ENCODE measurements around the gene DISP3. TPM values are rescaled to one million over a fixed set of nuclear protein-coding genes. Genes with fewer than 3 reads are reported as not detected.

DISP3 gene
- total and polyA plus RNA-seq, 9 of the 15 experiments (the other 6 are each of a cell fraction or from before 2014, with no cell fraction given): 0.03 to 0.19 (median 0.15) TPM; not detected in 5

- Histone ChIP-seq H2AFZ (ENCODE audit: low read depth, low read length) (no peak overlapping the region), H3K9ac (ENCODE audit: insufficient read depth in 1 of 2, low read depth in 2 of 2, low read length in 2 of 2) (no peak overlapping the region), H3K36me3 (ENCODE audit: control insufficient read depth, insufficient read depth, low read length) (no peaks in the 10 kb centered on the region), H3K27me3 (ENCODE audit: control insufficient read depth in 2 of 2, insufficient read depth in 2 of 2, low read length in 2 of 2) (peaks cover 28 to 67% of the 10 kb centered on the region in 2 experiments), H3K9me1 (ENCODE audit: control insufficient read depth, insufficient read depth, low read length) (no peaks in the 10 kb centered on the region), H3K27ac (ENCODE audit: extremely low read depth, low read depth, low read length) (no peak overlapping the region), H4K20me1 (replicated peaks; ENCODE audit: control insufficient read depth, insufficient read depth, low read length) (0 out of 2 replicates have a peak, but pooled peaks cover 10% of the 10 kb centered on the region), H3K4me1 (replicated peaks in 1 of 2; ENCODE audit: control insufficient read depth in 2 of 2, insufficient read depth in 2 of 2, low read length in 2 of 2) (no peaks in the 10 kb centered on the region), H3K9me3 (replicated peaks; ENCODE audit: control insufficient read depth, insufficient read depth, low read depth, low read length) (no peaks in the 10 kb centered on the region), H3K4me2 (ENCODE audit: insufficient read depth, low read length) (no peak overlapping the region), H3K79me2 (ENCODE audit: control insufficient read depth, insufficient read depth, low read length) (no peaks in the 10 kb centered on the region), H3K4me3 (no peak overlapping the region)
- FAIRE-seq: no peak
- no peak for TF ChIP-seq ZNF511 (CRISPR knock-in tag; IDR thresholded peaks at IDR 0.05)
- no peak for TF ChIP-seq UBTF (IDR thresholded peaks at IDR 0.05; ENCODE audit: borderline replicate concordance in 1 of 2, low read depth in 2 of 2, low read length in 2 of 2)
- TF ChIP-seq ZNF740 (CRISPR knock-in tag; IDR thresholded peaks at IDR 0.05): no peak
- TF ChIP-seq ZNF740 (tag; IDR thresholded peaks at IDR 0.05): no peak
- TF ChIP-seq IFI16 (CRISPR knock-in tag; IDR thresholded peaks at IDR 0.05): no peak
- 0% methylated on average over 6 of the region's 6 CpGs for WGBS (ENCODE audit: insufficient coverage, low coverage, missing lambda C conversion rate)
- BruUV-seq (replicated peaks): no TSS peak
- in situ Hi-C loops (cut with MboI): no loop called here
- POLR2A ChIA-PET: interaction anchor here (0.7 to 1.4 kb wide), 2 partner anchors 15 to 23 kb away, joined by 4 to 6 read pairs; no protein-coding TSS in a partner anchor
- CTCF ChIA-PET (ENCODE audit: low intra/inter-chr PET ratio): no interaction called here
- DNase-seq (ENCODE audit: extremely low read depth in 1 of 4, low spot score in 3 of 4): no peak
- no peak for ATAC-seq
- intact Hi-C loops (cut with micrococcal nuclease): no loop called here
Observed at GRCh38 chr1:11429226-11429625, 49.7 kb upstream of the DISP3 start.
